ENCODE results near the gene KCP.
A peak's percentile ranks its signal among the peaks of the same experiment; 100 is the strongest.

DNA sequence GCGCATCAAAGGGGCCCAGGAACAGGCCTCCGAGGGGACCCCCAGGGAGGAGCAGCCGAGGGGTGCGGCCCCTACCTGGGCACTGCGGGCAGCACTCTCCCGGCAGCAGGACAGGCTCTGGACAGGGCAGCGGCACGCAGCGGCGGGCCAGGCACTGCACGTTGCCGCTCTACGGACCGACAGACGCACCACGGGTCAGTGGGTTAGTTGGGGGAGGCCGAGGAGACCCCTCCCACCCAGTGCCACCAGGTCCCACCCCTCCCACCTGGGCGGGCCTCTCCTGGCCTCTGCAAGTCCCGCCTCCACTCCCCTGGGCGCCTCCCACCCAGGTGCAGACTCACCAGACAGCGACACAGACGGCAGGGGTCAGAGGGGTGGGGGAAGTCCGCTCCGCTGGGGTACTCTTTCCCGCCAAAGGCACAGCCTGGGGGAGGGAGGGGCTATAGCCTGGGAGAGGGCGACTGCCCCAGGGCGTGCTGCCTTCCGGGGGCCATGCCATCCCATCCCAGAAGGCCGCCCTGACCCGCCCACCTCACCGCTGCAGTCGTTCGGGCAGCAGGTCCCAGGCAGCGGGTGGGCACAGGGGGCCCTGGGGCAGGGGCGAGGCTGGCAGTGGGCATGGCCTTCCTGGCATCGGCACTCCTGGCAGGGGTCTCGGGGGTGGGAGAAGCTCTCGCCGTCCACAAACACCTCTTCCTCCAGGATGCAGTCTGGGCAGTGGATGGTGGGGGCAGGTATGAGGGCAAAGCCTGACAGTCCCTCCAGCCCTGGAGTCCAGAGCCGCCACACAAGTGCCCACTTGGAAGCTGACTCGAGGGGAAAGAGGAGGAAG, 19.2 kb downstream of the KCP start:
- TF ChIP-seq, protein P1, sequence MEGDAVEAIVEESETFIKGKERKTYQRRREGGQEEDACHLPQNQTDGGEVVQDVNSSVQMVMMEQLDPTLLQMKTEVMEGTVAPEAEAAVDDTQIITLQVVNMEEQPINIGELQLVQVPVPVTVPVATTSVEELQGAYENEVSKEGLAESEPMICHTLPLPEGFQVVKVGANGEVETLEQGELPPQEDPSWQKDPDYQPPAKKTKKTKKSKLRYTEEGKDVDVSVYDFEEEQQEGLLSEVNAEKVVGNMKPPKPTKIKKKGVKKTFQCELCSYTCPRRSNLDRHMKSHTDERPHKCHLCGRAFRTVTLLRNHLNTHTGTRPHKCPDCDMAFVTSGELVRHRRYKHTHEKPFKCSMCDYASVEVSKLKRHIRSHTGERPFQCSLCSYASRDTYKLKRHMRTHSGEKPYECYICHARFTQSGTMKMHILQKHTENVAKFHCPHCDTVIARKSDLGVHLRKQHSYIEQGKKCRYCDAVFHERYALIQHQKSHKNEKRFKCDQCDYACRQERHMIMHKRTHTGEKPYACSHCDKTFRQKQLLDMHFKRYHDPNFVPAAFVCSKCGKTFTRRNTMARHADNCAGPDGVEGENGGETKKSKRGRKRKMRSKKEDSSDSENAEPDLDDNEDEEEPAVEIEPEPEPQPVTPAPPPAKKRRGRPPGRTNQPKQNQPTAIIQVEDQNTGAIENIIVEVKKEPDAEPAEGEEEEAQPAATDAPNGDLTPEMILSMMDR (conservative IDR thresholded peaks at IDR 0.05; ENCODE audit: low read depth in 2 of 2) = no peak; a peak in 1 of 4 replicates
- TF ChIP-seq EZH2phosphoT487 (IDR thresholded peaks at IDR 0.05; ENCODE audit: unreplicated experiment) = no peak
- TF ChIP-seq EZH2 (IDR thresholded peaks at IDR 0.05; ENCODE audit: low read depth, unreplicated experiment) = peak; percentile 13
- 0 out of 2 replicates have a peak, but pooled peaks have one; percentile 6 for TF ChIP-seq CREB1 (CRISPR knock-in tag; IDR thresholded peaks at IDR 0.05; ENCODE audit: low read depth)
- no peak for TF ChIP-seq ZNF114 (CRISPR knock-in tag; IDR thresholded peaks at IDR 0.05)
- TF ChIP-seq, protein P2, sequence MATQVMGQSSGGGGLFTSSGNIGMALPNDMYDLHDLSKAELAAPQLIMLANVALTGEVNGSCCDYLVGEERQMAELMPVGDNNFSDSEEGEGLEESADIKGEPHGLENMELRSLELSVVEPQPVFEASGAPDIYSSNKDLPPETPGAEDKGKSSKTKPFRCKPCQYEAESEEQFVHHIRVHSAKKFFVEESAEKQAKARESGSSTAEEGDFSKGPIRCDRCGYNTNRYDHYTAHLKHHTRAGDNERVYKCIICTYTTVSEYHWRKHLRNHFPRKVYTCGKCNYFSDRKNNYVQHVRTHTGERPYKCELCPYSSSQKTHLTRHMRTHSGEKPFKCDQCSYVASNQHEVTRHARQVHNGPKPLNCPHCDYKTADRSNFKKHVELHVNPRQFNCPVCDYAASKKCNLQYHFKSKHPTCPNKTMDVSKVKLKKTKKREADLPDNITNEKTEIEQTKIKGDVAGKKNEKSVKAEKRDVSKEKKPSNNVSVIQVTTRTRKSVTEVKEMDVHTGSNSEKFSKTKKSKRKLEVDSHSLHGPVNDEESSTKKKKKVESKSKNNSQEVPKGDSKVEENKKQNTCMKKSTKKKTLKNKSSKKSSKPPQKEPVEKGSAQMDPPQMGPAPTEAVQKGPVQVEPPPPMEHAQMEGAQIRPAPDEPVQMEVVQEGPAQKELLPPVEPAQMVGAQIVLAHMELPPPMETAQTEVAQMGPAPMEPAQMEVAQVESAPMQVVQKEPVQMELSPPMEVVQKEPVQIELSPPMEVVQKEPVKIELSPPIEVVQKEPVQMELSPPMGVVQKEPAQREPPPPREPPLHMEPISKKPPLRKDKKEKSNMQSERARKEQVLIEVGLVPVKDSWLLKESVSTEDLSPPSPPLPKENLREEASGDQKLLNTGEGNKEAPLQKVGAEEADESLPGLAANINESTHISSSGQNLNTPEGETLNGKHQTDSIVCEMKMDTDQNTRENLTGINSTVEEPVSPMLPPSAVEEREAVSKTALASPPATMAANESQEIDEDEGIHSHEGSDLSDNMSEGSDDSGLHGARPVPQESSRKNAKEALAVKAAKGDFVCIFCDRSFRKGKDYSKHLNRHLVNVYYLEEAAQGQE (IDR thresholded peaks at IDR 0.05; ENCODE audit: unreplicated experiment) = no peak
- peak; percentile 36; the same call in 1 of the 2 replicates for TF ChIP-seq POLR2AphosphoS5 (IDR thresholded peaks at IDR 0.05; ENCODE audit: low read depth)
- TF ChIP-seq STAT1 (IDR thresholded peaks at IDR 0.05; ENCODE audit: unreplicated experiment) = no peak
- no peak for TF ChIP-seq JUNB (IDR thresholded peaks at IDR 0.05; ENCODE audit: unreplicated experiment)
